Measurements from ENCODE around the gene TMEM11. TPM values are rescaled to one million over a fixed set of nuclear protein-coding genes. Genes with fewer than 3 reads are reported as not detected.

TMEM11 gene
- polyA plus RNA-seq, 1 donor (not counting 4 experiments of a cell fraction or from before 2014, with no cell fraction given) = 40.1 TPM

GRCh38 chr17:21152731-21153130 lies 61.2 kb downstream of the TMEM11 start:
- no peak for FAIRE-seq
- Histone ChIP-seq H3K4me1 (ENCODE audit: control insufficient read depth, extremely low read depth, insufficient read depth, low read length) (no peaks in the 10 kb centered on the region), H3K27ac (ENCODE audit: control insufficient read depth, insufficient read depth, low read length) (no peak overlapping the region), H3K9me1 (ENCODE audit: control insufficient read depth, extremely low read depth, insufficient read depth, low read length) (no peaks in the 10 kb centered on the region), H3K27me3 (ENCODE audit: control insufficient read depth, extremely low read depth, insufficient read depth, low read length) (no peaks in the 10 kb centered on the region), H2AFZ (ENCODE audit: control insufficient read depth, low read length) (no peak overlapping the region), H3K9me3 (ENCODE audit: control insufficient read depth, low read depth, low read length) (no peaks in the 10 kb centered on the region), H4K20me1 (ENCODE audit: control insufficient read depth, extremely low read depth, insufficient read depth, low read length) (no peaks in the 10 kb centered on the region), H3K9ac (ENCODE audit: control insufficient read depth, extremely low read depth, insufficient read depth, low read length) (no peak overlapping the region), H3K4me2 (ENCODE audit: control insufficient read depth, extremely low read depth, insufficient read depth, low read depth, low read length) (no peak overlapping the region), H3K4me3 (ENCODE audit: control insufficient read depth in 2 of 3, extremely low read depth in 1 of 3, insufficient read depth in 2 of 3, low read depth in 1 of 3, low read length in 3 of 3) (no peak overlapping the region), H3K36me3 (ENCODE audit: control insufficient read depth in 2 of 2, extremely low read depth in 1 of 2, insufficient read depth in 2 of 2, low read length in 2 of 2) (no peaks in the 10 kb centered on the region), H3K79me2 (ENCODE audit: control insufficient read depth, insufficient read depth, low read length) (no peaks in the 10 kb centered on the region)
- no peak for TF ChIP-seq EZH2 (IDR thresholded peaks at IDR 0.05; ENCODE audit: low read length)
- TF ChIP-seq, protein P1, sequence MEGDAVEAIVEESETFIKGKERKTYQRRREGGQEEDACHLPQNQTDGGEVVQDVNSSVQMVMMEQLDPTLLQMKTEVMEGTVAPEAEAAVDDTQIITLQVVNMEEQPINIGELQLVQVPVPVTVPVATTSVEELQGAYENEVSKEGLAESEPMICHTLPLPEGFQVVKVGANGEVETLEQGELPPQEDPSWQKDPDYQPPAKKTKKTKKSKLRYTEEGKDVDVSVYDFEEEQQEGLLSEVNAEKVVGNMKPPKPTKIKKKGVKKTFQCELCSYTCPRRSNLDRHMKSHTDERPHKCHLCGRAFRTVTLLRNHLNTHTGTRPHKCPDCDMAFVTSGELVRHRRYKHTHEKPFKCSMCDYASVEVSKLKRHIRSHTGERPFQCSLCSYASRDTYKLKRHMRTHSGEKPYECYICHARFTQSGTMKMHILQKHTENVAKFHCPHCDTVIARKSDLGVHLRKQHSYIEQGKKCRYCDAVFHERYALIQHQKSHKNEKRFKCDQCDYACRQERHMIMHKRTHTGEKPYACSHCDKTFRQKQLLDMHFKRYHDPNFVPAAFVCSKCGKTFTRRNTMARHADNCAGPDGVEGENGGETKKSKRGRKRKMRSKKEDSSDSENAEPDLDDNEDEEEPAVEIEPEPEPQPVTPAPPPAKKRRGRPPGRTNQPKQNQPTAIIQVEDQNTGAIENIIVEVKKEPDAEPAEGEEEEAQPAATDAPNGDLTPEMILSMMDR (optimal IDR thresholded peaks at IDR 0.05 in 1 of 3, IDR thresholded peaks at IDR 0.05 in 1 of 3, conservative IDR thresholded peaks at IDR 0.05 in 1 of 3; ENCODE audit: extremely low read depth in 1 of 3, insufficient read depth in 2 of 3, low read length in 3 of 3) = no peak
- DNase-seq (ENCODE audit: low read depth, low spot score) = no peak
- dilution Hi-C loops (cut with MboI; ENCODE audit: extremely low pct_ligation_motif_present, low sequenced_read_pairs) = no loop called here

DNA sequence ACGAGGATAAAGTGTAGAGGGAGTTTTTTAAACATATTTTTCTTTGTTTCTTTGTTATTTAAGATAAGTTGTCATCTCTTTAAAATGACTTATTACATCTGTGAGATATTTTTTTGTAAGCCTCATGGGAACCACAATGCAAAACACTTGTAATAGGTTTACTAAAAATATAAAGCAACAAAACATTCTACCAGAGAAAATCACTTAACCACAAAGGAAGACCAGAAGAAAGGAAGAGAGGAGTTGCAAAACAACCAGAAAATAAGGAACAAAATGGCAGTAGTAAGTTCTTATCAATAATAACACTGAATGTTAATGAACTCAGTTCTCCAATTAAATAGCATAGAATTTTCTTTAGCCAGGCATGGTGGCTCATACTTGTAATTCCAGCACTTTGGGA lies 64.3 kb downstream of the TMEM11 start:
- Histone ChIP-seq H3K4me3 (ENCODE audit: control insufficient read depth in 2 of 3, extremely low read depth in 1 of 3, insufficient read depth in 2 of 3, low read depth in 1 of 3, low read length in 3 of 3) (no peak overlapping the region), H3K9me3 (ENCODE audit: control insufficient read depth, low read depth, low read length) (no peaks in the 10 kb centered on the region), H2AFZ (ENCODE audit: control insufficient read depth, low read length) (no peak overlapping the region), H3K4me1 (ENCODE audit: control insufficient read depth, extremely low read depth, insufficient read depth, low read length) (no peaks in the 10 kb centered on the region), H4K20me1 (ENCODE audit: control insufficient read depth, extremely low read depth, insufficient read depth, low read length) (no peaks in the 10 kb centered on the region), H3K9me1 (ENCODE audit: control insufficient read depth, extremely low read depth, insufficient read depth, low read length) (no peaks in the 10 kb centered on the region), H3K79me2 (ENCODE audit: control insufficient read depth, insufficient read depth, low read length) (no peaks in the 10 kb centered on the region), H3K36me3 (ENCODE audit: control insufficient read depth in 2 of 2, extremely low read depth in 1 of 2, insufficient read depth in 2 of 2, low read length in 2 of 2) (no peaks in the 10 kb centered on the region), H3K27ac (ENCODE audit: control insufficient read depth, insufficient read depth, low read length) (no peak overlapping the region), H3K4me2 (ENCODE audit: control insufficient read depth, extremely low read depth, insufficient read depth, low read depth, low read length) (no peak overlapping the region), H3K9ac (ENCODE audit: control insufficient read depth, extremely low read depth, insufficient read depth, low read length) (no peak overlapping the region), H3K27me3 (ENCODE audit: control insufficient read depth, extremely low read depth, insufficient read depth, low read length) (no peaks in the 10 kb centered on the region)
- DNase-seq (ENCODE audit: low read depth, low spot score) (no peak), FAIRE-seq (no peak)
- dilution Hi-C loops (cut with MboI; ENCODE audit: extremely low pct_ligation_motif_present, low sequenced_read_pairs) = no loop called here
- TF ChIP-seq, protein P1 (optimal IDR thresholded peaks at IDR 0.05 in 1 of 3, IDR thresholded peaks at IDR 0.05 in 1 of 3, conservative IDR thresholded peaks at IDR 0.05 in 1 of 3; ENCODE audit: extremely low read depth in 1 of 3, insufficient read depth in 2 of 3, low read length in 3 of 3) = no peak
- TF ChIP-seq EZH2 (IDR thresholded peaks at IDR 0.05; ENCODE audit: low read length) = no peak

Small RNAs within 50 kb of the gene (small RNA-seq; reads per million reads assigned to genes)
- 0 reads per million in 3 experiments for gene RN7SL426P (ENCODE audit: insufficient read length in 3 of 3, low read depth in 3 of 3, low replicate concordance in 1 of 3)

Other genes with a start within 250 kb of the TMEM11 start
- 76.4 to 201 TPM (median 111 TPM) in 3 replicates for gene USP22, start 171.2 kb downstream of the TMEM11 start, polyA plus RNA-seq
- gene DHRS7B, start 87.2 kb downstream of the TMEM11 start, polyA plus RNA-seq = 33.8 to 49.8 TPM (median 34.0 TPM) in 3 replicates
- gene NATD1, start 39.2 kb upstream of the TMEM11 start, polyA plus RNA-seq = 1.5 to 3.3 TPM (median 3.1 TPM) in 3 replicates
- gene MAP2K3, start 70.5 kb upstream of the TMEM11 start, polyA plus RNA-seq = 19.0 to 70.2 TPM (median 22.4 TPM) in 3 replicates
- gene KCNJ12, start 162.2 kb upstream of the TMEM11 start, polyA plus RNA-seq = 0.04 to 0.15 TPM (median 0.07 TPM) in 3 replicates

All from keratinocyte (primary cell).